GM04504 (cell line): ENCODE measurements around the gene EFTUD2.
"Not testable (repeated sequence)": the region's sequence is repeated elsewhere in the genome, so short reads cannot be mapped to it uniquely, and the experiment has no call there.

Source experiments
- DNase-seq: peaks from one replicate; pipeline ENCODE4 v3.0.0-alpha.2; 2012; ENCODE audit warnings: low read depth

Gene EFTUD2

DNA sequence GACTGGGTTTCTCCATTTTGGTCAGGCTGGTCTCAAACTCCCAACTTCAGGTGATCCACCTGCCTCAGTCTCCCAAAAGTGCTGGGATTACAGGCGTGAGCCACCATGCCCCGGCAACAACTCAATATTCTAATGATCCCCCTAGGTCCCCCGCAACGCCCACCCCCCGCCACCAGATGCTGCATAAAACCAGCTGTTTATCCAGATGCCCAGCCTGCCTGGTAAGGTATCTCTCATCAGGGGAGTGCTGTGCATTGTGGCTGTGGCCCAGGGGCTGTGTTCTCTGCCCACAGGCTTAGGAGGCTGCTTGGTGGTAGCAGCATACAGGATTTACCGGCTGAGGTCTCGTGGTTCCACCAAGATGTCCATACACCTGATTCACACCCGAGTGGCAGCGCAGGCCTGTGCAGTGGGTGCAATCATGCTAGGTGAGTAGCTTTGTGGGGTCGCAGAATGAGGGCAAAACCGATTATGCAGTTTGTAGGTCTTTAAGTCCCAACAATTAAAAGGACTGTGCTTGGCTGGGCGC, 50.2 kb downstream of the EFTUD2 start:
- no peak for DNase-seq

DNA sequence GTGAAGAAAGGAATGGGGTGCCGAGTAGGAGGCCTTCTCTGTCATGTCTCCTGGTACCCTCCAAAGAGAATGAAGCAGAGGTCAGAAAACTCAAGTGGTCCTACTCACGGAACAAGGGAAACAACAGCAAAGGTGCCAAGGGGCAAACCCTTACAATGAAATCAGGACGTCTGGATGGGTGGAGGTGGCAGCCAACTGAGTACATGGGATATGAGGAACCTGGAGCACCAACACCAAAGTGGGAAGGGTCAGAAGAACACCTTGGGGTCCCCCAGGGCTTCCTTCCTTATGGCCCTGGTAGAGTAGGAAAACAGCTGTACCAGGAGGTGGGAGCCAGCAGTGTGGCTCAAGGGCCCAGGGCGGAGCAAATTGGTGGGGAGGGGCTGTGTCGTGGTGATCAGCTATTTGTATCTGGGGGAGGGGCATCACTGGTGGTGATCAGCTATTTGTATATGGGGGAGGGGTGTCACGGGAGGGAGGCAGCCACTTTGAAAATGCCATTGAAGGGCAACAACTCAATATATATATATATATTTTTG, 50.9 kb downstream of the EFTUD2 start:
- no peak for DNase-seq

DNA sequence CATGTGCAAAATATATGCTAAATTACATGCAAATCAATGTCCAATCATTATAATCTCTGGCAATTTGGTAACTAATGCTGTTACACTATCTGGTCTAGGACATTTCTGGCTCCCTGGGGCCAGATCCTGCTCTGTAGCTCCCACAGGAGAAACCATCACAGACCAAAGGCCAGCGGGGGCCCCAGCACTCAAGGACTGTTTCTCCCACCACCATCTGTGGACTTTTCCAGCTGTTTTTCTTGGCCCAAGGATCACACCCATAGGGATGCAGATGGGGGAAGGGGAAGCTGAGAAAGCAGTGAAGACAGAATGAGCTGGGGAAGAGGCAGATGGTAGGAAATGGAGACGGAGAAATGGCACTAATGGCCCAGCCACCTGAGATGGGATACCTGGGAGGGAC, 51.7 kb downstream of the EFTUD2 start, which contains the start of gene HIGD1B:
Gene HIGD1B (plus strand): TSS at position 298 of the 400 bp plus-strand sequence. CDS start 270 bp downstream, outside the sequence.
- DNase-seq, result no peak

DNA sequence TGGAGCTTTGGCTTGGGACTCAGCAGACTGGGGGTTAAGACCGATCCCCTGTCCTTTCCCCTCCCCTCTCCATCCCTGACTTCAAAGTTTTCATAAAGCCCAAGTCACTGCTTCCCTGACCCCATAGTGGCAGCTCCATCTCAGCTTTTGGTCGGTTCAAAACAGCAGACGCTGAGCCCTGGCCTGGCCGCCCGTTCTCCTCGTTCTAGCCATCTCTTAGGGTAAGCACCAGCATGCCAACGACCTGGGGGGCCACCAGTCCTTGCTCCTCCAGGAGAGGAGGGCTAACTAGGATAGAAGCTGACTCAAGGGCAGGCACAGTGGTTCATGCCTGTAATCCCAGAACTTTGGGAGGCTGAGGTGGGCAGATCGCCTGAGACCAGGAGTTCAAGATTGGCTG, 53.0 kb downstream of the EFTUD2 start:
- DNase-seq, result no peak

DNA sequence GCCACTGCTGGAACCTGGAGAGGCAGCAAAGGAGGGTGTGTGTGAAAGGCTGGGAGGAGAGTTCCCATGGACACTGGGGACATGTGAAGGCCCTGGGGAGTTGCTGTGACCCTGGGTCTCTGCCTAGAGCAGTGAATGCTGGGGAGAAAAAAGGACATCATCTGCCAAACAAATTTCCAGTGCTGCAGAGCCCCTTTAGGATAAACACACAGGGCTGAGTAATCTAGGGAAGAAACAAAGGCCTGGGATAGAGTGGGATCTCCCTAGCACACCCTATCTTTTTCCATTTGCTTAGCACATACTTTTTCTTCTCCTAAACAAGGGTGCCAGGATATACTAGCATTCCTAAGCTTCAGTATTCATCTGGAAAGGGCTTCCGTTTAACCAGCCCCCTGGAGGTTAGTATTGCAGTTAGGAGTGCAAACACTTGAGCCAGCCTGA, 54.8 kb downstream of the EFTUD2 start:
- no peak for DNase-seq

DNA sequence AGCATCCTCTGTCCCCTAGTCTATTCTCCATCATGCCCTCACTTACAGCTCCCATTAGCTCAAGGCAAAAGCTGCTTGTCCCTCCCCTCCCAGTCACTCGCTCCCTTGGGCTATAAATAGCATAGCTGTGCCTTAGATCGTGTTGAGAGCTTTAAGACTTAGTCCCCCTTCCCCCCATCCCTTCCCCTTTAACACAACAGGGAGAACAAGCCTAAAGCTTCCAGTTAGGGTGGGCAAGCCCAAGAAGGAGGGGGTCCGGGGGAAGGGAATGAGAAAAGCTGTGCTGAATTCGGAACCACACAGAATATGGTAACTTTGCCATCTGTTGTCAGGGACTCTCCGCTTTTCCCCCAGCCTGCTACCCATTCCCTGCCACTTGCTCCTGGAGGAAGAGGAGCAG, 56.5 kb downstream of the EFTUD2 start:
- no peak for DNase-seq

DNA sequence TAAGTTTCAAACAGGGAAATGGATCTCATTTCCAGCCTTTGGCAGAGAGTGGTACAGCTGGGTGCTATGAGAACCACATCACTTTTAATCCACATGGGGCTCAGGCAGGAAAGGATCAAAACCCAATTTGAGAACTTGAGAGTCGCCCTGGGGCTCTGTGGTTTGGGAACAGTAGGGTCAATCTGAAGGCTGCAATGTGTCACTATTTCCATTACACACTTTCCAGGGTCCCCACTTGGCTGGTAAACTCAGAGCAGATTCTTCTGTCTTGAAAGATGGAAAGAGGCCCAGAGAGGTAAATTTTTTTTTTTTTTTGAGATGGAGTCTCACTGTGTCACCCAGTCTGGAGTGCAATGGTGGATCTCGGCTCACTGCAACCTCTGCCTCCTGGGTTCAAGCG, 58.3 kb downstream of the EFTUD2 start:
- DNase-seq, result no peak

DNA sequence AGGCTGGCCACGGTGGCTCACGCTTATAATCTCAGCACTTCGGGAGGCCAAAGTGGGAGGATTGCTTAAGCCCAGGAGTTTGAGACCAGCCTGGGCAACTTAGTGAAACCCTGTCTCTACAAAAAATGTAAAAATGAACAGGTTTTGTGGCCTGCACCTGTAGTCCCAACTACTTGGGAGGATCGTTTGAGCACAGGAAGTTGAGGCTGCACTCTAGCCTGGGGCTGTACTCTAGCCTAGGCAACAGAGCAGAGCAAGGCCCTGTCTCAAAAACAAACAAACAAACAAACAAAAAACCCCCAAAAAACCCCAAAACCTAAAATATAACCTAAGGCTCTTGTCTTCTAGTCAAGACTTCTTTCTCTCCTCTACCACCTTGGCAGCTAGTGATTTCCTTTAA, 59.0 kb downstream of the EFTUD2 start:
- DNase-seq, result no peak

DNA sequence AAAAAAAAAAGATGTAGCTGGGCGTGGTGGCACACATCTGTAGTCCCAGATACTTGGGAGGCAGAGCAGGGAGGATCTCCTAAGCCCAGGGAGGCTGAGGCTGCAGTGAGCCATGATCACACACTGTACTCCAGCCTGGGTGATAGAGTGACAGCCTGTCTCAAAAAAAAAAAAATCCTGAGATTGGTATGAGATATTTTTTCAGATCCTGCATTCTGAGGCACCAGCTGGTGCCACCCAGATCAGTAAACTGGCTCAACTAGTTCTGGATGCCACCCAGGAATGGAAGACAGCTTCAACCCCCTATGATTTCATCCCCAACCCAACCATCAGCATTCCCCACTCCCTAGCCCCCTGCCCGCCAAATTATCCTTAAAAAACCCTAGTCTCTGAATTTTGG, 62.0 kb downstream of the EFTUD2 start:
- no peak for DNase-seq

DNA sequence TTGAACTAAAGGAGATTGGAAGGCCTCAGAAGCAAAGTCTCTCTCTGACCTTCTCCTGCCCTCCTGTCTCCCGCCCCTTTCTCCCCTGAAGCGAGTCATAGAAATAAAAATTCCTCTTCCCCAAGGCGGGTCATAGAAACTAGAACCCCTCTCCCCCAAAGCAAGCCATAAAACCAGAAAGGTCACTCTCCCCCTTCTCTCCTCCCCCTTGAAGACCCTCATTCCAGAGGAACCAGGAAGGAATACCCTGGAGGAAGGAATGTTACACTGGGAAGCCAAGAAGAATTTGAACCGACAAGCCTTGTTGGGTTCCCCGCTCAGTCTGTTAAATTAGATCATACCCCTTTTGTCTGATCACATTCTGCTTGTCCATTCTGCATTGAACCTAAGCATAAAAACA, 66.4 kb downstream of the EFTUD2 start:
- no peak for DNase-seq

DNA sequence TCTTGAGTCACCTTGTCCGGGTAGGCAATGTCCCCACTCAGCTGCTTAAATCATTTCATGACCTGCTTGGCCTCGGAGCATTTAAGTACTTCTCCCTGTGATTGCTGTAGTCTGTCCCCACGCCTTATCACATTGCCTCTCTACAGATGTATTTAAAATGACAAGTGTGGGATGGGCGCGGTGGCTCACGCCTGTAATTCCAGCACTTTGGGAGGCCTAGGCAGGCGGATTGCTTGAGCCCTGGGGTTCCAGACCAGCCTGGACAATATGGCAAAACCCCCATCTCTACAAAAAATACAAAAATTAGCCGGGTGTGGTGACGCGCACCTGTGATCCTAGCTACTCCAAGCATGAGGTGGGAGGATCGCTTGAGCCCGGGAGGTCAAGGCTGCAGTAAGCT, 67.9 kb downstream of the EFTUD2 start:
- no peak for DNase-seq

DNA sequence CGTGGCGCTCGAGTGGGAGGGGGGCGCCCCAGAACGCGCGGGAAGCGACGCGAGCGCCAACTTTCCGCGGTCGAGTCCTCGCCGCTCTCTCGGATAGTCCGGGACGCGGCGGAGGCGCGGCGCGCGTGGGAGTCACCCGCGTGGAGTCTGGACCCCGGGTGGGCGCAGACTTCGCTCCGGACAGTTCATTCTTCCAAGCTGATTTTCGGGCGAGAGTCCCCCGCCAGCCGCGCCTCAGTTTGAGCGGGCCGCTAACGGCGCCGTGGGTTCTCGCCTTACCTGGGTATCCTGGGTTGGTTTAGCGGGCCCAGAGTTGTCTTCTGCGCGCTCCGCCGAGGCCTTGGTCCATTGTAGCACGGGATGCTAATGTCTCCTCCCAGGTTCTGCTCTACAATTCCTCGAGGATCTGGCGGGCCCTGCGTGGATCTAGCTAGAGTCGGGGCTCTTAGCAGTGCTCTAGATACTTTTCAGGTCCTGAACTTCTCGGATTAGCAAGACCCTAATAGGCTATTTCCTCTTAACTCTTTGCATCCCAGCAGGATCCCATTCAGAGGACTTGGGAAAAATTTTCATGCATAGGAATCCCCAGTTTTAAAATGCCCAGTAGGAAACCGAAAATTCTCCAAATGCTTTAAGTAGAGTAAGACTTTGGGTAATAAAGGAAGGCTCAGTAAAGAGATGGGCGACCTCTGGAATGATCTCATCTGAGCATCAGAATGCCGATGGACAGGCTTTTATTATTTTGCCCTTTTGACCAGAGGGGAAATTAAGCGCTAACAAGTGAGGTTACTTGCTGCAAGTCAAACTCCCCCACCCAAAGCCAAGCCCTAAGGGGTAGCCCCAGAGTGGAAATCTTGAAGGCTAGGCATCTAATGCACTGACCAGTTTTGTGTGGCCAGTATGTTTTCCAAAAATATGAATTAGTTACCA, 68.6 kb downstream of the EFTUD2 start:
- DNase-seq, result no peak

DNA sequence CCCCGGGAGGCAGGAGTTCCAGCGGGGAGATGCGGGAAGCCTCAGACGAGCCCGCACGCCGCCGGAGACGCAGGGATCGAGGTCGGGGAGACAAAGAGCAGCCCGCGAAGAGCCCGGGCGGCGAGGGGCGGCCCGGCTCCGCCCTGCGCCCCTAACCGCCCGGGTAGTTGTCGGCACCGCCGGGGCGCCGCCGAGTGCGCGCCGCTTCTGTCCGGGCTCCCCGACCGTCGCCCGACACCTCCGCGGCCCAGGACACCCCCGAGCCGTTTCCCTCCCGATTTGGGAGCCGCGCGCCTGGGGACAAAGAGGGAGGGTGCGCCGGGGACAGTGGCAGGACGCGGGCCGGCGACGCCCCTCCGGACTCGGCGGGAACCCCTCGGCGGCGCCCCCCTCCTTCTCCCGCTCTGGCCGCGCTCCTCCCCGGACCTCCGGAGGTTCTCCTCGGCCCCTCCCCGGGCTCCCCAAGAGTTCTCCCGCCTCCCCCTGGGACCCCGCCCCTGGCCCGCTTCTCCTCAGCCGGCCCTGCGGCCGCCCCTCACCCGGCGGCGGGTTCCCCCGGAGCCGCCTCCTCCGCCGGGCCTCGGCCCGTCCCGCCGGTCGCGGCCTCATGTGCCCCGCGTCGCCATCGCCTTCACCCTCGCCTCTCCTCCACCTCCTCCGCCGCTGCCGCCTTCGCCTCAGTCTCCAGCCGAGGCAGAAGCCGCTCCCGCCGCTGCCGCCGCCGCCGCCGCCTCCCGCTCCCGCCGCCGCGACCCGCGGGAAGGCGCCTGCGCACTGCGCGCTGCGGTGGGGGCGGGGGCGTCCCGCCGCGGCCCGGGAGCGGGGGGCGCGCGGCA, 69.5 kb downstream of the EFTUD2 start, which contains the start of gene GJC1:
Gene GJC1 (minus strand): TSS at position 765 of the 836 bp plus-strand sequence. CDS start 24,470 bp downstream, outside the sequence.
- no peak for DNase-seq

DNA sequence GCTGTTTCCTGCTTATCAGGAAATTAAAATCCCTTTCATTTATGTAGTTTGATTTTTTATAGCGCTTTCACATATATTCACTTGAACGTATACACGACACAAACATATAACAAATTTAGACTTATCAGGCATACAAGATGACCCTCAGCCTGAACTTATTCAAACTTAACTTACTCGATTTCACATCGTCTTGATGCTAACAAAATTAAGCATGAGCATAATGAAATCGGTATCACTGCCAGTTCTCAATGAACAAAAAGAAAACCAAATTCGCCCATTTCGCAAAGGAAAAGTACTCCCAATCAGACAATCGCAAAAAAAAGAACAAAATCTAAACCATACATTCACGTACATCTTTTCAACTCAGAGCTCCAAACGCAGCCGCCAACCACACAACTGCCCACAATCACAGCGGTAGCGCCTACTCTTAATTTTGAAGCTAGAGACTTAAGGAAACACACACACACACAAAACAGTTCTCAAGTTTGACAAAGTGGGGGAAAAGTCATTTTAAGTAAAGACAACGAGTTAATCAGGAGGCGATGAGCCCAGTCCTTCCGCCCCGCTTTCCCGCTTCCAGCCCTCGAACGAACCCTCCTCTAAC, 70.2 kb downstream of the EFTUD2 start:
- no peak for DNase-seq

DNA sequence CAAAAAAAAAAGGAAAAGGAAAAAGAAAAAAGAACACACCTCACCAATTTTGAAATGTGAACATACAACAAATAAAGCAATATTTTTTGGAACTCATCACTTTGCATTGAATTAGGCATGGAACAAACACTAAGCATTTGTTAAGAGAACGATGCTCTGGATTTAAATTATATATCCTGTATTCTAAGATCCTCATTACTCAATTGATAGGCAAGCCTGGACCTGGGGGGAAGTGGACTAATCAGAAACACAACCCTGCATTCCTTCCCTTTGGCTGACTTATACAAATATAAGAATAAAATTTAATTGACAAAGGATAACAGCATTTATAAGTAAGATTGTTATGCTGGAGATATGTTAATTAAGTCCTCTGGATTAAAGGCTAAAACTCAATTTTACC, 71.4 kb downstream of the EFTUD2 start:
- DNase-seq, result no peak

DNA sequence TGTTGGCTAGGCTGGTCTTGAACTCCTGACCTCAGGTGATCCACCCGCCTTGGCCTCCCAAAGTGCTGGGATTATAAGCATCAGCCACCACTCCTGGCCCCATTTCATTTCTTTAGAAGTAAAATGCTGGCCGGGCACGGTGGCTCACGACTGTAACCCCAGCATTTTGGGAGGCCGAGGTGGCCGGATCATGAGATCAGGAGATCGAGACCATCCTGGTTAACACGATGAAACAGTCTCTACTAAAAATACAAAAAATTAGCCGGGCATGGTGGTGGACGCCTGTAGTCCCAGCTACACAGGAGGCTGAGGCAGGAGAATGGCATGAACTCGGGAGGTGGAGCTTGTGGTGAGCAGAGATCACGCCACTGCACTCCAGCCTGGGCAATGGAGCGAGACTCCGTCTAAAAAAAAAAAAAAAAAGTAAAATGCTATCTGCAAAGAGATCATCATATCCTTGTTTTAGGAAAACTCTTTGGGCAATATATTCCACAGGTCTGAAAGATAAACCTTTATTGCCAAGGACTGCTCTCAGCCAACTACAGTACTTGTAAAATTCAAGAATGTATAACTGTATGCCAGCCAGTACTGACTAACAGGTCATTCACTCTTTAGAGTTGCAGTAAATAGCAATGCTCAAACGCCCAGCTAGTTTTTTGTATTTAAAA, 73.0 kb downstream of the EFTUD2 start:
- no peak for DNase-seq

DNA sequence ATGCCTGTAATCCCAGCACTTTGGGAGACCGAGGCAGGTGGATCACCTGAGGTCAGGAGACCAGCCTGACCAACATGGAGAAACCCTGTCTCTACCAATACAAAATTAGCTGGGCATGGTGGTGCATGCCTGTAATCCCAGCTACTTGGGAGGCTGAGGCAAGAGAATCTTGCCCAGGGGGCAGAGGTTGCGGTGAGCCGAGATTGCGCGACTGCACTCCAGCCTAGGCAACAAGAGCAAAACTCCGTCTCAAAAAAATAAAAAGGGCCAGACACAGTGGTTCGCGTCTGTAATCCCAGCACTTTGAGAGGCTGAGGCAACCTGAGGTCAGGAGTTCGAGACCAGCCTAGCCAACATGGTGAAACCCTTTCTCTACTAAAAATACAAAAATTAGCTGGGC, 74.0 kb downstream of the EFTUD2 start:
- not testable (repeated sequence) for DNase-seq

DNA sequence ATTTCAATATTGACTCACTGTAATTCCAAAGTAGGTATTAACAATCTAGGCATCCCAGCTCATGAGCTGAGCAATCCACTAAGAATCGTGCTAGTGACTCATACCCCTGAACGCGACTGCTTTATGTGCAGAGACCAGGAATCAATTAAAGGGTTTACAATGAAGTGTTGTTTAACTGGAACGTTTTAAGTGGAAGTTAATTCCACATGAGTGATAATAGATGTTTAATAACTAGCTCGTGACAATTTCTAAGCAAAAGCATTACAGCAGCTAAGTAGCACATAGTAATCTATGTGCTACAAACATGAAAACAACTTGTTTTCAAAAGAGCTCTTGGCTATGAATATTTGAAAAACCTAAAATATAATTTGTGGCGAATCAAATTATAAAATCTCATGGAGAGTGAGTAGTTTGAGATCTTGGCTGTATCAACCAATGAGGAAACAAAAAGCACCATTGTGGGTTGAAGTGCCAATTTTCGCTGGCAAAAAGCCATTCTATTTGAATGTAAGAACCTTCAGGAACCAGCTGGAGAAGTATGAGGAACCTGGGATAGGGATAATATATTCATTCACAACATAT, 78.5 kb downstream of the EFTUD2 start:
- DNase-seq, result peak; percentile 84

DNA sequence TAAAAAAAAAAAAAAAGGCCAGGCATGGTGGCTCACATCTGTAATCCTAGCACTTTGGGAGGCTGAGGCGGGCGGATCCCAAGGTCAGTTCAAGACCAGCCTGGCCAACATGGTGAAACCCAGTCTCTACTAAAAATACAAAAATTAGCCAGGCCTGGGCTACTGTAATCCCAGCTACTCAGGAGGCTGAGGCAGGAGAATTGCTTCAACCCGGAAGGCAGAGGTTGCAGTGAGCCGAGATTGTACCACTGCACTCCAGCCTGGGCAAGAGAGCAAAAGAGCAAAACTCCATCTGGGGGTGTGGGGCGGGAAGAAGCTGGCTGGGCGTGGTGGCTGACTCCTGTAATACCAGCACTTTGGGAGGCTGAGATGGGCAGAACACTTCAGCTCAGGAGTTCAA, 80.7 kb downstream of the EFTUD2 start:
- not testable (repeated sequence) for DNase-seq

DNA sequence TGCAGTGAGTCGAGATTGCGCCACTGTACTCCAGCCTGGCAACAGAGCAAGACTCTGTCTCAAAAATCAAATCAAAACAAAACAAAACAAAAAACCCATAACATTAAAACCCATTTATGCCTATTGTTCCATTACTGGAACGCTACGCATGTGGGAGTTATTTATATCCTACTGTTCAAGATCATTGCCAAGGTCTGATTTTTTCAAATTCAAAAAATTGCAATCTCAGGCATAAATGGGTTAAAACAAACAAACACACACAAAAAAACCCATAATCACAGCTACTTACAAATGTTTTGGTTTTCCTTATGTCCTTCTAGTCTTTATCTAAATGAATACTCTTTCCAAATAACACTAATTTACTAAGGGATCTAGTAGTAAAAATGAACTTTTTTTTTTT, 87.0 kb downstream of the EFTUD2 start:
- no peak for DNase-seq
